Measurements from ENCODE around the gene BATF3.

DNA sequence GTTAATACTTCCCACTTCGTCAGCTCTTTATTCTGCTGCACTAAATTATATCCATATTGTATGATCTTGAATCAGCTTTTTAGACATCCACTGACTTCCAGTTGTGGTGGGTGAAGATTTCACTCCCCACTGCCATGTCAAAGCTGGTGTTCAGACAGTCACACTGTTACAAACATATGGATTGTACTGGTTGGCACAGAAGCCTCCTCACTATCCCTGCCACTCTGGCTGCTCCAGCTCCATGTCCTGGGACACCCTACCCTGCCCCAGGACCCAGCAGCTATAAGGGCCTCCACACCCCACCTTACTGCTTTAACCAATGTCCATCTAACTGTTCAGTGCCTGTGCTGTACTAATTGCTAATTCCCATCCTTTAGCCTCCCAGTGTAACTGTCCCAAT, 32.0 kb upstream of the BATF3 start:
- TF ChIP-seq, protein P1, sequence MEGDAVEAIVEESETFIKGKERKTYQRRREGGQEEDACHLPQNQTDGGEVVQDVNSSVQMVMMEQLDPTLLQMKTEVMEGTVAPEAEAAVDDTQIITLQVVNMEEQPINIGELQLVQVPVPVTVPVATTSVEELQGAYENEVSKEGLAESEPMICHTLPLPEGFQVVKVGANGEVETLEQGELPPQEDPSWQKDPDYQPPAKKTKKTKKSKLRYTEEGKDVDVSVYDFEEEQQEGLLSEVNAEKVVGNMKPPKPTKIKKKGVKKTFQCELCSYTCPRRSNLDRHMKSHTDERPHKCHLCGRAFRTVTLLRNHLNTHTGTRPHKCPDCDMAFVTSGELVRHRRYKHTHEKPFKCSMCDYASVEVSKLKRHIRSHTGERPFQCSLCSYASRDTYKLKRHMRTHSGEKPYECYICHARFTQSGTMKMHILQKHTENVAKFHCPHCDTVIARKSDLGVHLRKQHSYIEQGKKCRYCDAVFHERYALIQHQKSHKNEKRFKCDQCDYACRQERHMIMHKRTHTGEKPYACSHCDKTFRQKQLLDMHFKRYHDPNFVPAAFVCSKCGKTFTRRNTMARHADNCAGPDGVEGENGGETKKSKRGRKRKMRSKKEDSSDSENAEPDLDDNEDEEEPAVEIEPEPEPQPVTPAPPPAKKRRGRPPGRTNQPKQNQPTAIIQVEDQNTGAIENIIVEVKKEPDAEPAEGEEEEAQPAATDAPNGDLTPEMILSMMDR (IDR thresholded peaks at IDR 0.05 in 4 of 5, conservative IDR thresholded peaks at IDR 0.05 in 1 of 5): no peak
- TF ChIP-seq POLR2A (IDR thresholded peaks at IDR 0.05): no peak

Data from gastrocnemius medialis (tissue), 4 donors.